Smooth muscle cell (in vitro differentiated cells): ENCODE results near the gene FAM227A. TPM values are rescaled to one million over a fixed set of nuclear protein-coding genes. Genes with fewer than 3 reads are reported as not detected.

Experiments used
- DNase-seq: peaks from one replicate; lab custom pipeline; 2025; ENCODE audit not compliant: unreplicated experiment; lab: John Stamatoyannopoulos, UW
- H2AFZ ChIP-seq: fragments of 200-600 bp; sonication (generic); 2 replicates; pipeline ENCODE4 v1.6.0; 2016; ENCODE audit warnings: antibody characterized with exemption, low read depth, mild to moderate bottlenecking
- H3F3A ChIP-seq: fragments of 200-600 bp; sonication (generic); 2 replicates; pipeline ENCODE4 v1.6.0; 2017; ENCODE audit warnings: antibody characterized with exemption, low read depth
- H3K27ac ChIP-seq: fragments of 200-600 bp; sonication (generic); 2 replicates; pipeline ENCODE4 v1.5.1; 2016; ENCODE audit warnings: low read depth, mild to moderate bottlenecking
- H3K27me3 ChIP-seq: fragments of 200-600 bp; sonication (generic); 2 replicates; pipeline ENCODE4 v1.6.1; 2016; ENCODE audit warnings: low read depth, mild to moderate bottlenecking
- H3K36me3 ChIP-seq: fragments of 200-600 bp; sonication (generic); 2 replicates; pipeline ENCODE4 v1.5.1; 2016; ENCODE audit warnings: low read depth
- H3K4me1 ChIP-seq: fragments of 200-600 bp; sonication (generic); 2 replicates; pipeline ENCODE4 v1.5.1; 2016; ENCODE audit warnings: low read depth
- H3K4me2 ChIP-seq: fragments of 200-600 bp; sonication (generic); 2 replicates; pipeline ENCODE4 v1.6.0; 2016; ENCODE audit warnings: mild to moderate bottlenecking
- H3K4me3 ChIP-seq: fragments of 200-600 bp; sonication (generic); 2 replicates; pipeline ENCODE4 v1.5.1; 2016; ENCODE audit warnings: mild to moderate bottlenecking
- H3K79me2 ChIP-seq: fragments of 200-600 bp; sonication (generic); 2 replicates; pipeline ENCODE4 v1.6.0; 2016; ENCODE audit warnings: low read depth, mild to moderate bottlenecking
- H3K9ac ChIP-seq: fragments of 200-600 bp; sonication (generic); 2 replicates; pipeline ENCODE4 v1.6.0; 2016; ENCODE audit warnings: low read depth
- H3K9me3 ChIP-seq: fragments of 200-600 bp; sonication (generic); replicated peaks from 2 replicates; pipeline ENCODE4 v1.5.1; 2016; ENCODE audit warnings: low read depth
- H4K20me1 ChIP-seq: fragments of 200-600 bp; sonication (generic); 2 replicates; pipeline ENCODE4 v1.6.0; 2016; ENCODE audit warnings: low read depth
- CTCF ChIP-seq: fragments of 200-600 bp; sonication (generic); IDR thresholded peaks from 2 replicates; pipeline ENCODE4 v1.5.1; 2017; ENCODE audit warnings: borderline replicate concordance, mild to moderate bottlenecking, antibody characterized with exemption; ENCODE audit not compliant: insufficient read depth, poor library complexity, severe bottlenecking
- WGBS: methylation state at CpG from one replicate; pipeline ENCODE4 v1.1.7; 2016; ENCODE audit warnings: low lambda C conversion rate; 5-methylcytosine and 5-hydroxymethylcytosine counted together
- polyA plus RNA-seq: library from polyadenylated mRNA; unstranded; fragments of >200 nt; fragmentation: Nextera tagmentation; extraction: Ambion mirVana; gene quantifications from 2 replicates; pipeline ENCODE4 v1.2.1, GENCODE V29; 2016
- total RNA-seq: library from RNA; depleted of rRNA; stranded (reverse); fragments of >200 nt; gene quantifications from 2 replicates; pipeline ENCODE4 v1.2.3, GENCODE V29; 2014

Gene FAM227A
- total and polyA plus RNA-seq, 2 experiments from 2014 or later, result 1.5 to 4.9 TPM

GRCh38 chr22:38572065-38572464 is 84.1 kb downstream of the FAM227A start:
- Histone ChIP-seq H4K20me1 (no peaks in the 10 kb centered on the region), H3F3A (peaks cover 17% of the 10 kb centered on the region), H3K9me3 (no peaks in the 10 kb centered on the region), H3K79me2 (no peaks in the 10 kb centered on the region), H3K4me2 (no peak overlapping the region), H3K4me3 (no peak overlapping the region), H3K36me3 (no peaks in the 10 kb centered on the region), H3K9ac (no peak overlapping the region), H3K4me1 (peaks cover 7% of the 10 kb centered on the region), H3K27ac (no peak overlapping the region), H2AFZ (no peak overlapping the region), H3K27me3 (peaks cover 6% of the 10 kb centered on the region)
- whole genome bisulfite sequencing, result 9% methylated on average over 3 of the region's 3 CpGs
- DNase-seq, result no peak
- peak; percentile 52 for TF ChIP-seq CTCF

GRCh38 chr22:38570779-38571364 is 85.3 kb downstream of the FAM227A start:
- no peak overlapping the region for H3K27ac ChIP-seq
- DNase-seq, result peak; percentile 15
- no peak for TF ChIP-seq CTCF

GRCh38 chr22:38569972-38570778 is 86.0 kb downstream of the FAM227A start, which contains the start of gene DMC1:
TSS of gene DMC1 (minus strand) at chr22:38570183. CDS start at chr22:38568256, 1,927 bp downstream.
- peak within 1 kb of the TSS; percentile 95 for H3K4me2 ChIP-seq
- no peaks in the 10 kb centered on the region for H4K20me1 ChIP-seq
- peaks cover 17% of the 10 kb centered on the region for H3F3A ChIP-seq
- no peaks in the 10 kb centered on the region for H3K79me2 ChIP-seq
- H3K9ac ChIP-seq, result peak within 1 kb of the TSS; percentile 37
- peaks cover 7% of the 10 kb centered on the region for H3K4me1 ChIP-seq
- peak within 1 kb of the TSS; percentile 95 for H2AFZ ChIP-seq
- peak within 1 kb of the TSS; percentile 67 for H3K4me3 ChIP-seq
- H3K36me3 ChIP-seq, result no peaks in the 10 kb centered on the region
- no peak for TF ChIP-seq CTCF
- no peaks in the 10 kb centered on the region for H3K9me3 ChIP-seq
- 3% methylated on average over 18 of the region's 64 CpGs for WGBS
- DNase-seq, result peak; percentile 95
- peaks cover 6% of the 10 kb centered on the region for H3K27me3 ChIP-seq
- H3K27ac ChIP-seq, result no peak within 1 kb of the TSS

More at GRCh38 chr22:38570779-38571364, 85.3 kb downstream of the FAM227A start:
- peak overlapping the region; percentile 79 for H2AFZ ChIP-seq
- 8% methylated on average over 14 of the region's 14 CpGs for WGBS
- no peaks in the 10 kb centered on the region for H3K9me3 ChIP-seq
- peak overlapping the region; percentile 37 for H3K9ac ChIP-seq
- peaks cover 6% of the 10 kb centered on the region for H3K27me3 ChIP-seq
- H3K36me3 ChIP-seq, result no peaks in the 10 kb centered on the region
- peak overlapping the region; percentile 95 for H3K4me2 ChIP-seq
- H3K4me1 ChIP-seq, result peaks cover 7% of the 10 kb centered on the region
- H3K79me2 ChIP-seq, result no peaks in the 10 kb centered on the region
- peak overlapping the region; percentile 67 for H3K4me3 ChIP-seq
- H4K20me1 ChIP-seq, result no peaks in the 10 kb centered on the region
- peaks cover 17% of the 10 kb centered on the region for H3F3A ChIP-seq
